ENCODE data around the gene OSMR.

Gene OSMR

GRCh38 chr5:38923661-38924451 lies 78.0 kb downstream of the OSMR start:
- Histone ChIP-seq H3K27ac (ENCODE audit: low read depth, low read length) (peak overlapping the region; percentile 80), H3K4me3 (ENCODE audit: low read depth, low read length) (no peak overlapping the region), H3K36me3 (ENCODE audit: insufficient read depth, low read length) (peaks cover 39% of the 10 kb centered on the region), H3K4me1 (ENCODE audit: control insufficient read depth, insufficient read depth, low read length, unreplicated experiment) (peaks cover 37% of the 10 kb centered on the region), H2AFZ (ENCODE audit: low read length, unreplicated experiment) (no peak overlapping the region), H3K27me3 (ENCODE audit: insufficient read depth, low read length) (no peaks in the 10 kb centered on the region), H3K79me2 (ENCODE audit: control insufficient read depth, insufficient read depth, low read length, unreplicated experiment) (no peaks in the 10 kb centered on the region)

- Histone ChIP-seq H3K79me2 (ENCODE audit: control insufficient read depth, insufficient read depth, low read length, unreplicated experiment) (no peaks in the 10 kb centered on the region), H3K4me3 (ENCODE audit: low read depth, low read length) (no peak overlapping the region), H3K27ac (ENCODE audit: low read depth, low read length) (peak overlapping the region; percentile 80), H3K27me3 (ENCODE audit: insufficient read depth, low read length) (no peaks in the 10 kb centered on the region), H3K4me1 (ENCODE audit: control insufficient read depth, insufficient read depth, low read length, unreplicated experiment) (peaks cover 37% of the 10 kb centered on the region), H3K36me3 (ENCODE audit: insufficient read depth, low read length) (peaks cover 43% of the 10 kb centered on the region), H2AFZ (ENCODE audit: low read length, unreplicated experiment) (no peak overlapping the region)
Observed at GRCh38 chr5:38925154-38925925, 79.5 kb downstream of the OSMR start.

- H3K27ac ChIP-seq (ENCODE audit: low read depth, low read length): peak overlapping the region; percentile 80
- peaks cover 46% of the 10 kb centered on the region for H3K36me3 ChIP-seq (ENCODE audit: insufficient read depth, low read length)
Observed at GRCh38 chr5:38926121-38926520, 80.3 kb downstream of the OSMR start.

GRCh38 chr5:38927470-38927869 lies 81.7 kb downstream of the OSMR start:
- peaks cover 51% of the 10 kb centered on the region for H3K36me3 ChIP-seq (ENCODE audit: insufficient read depth, low read length)
- no peaks in the 10 kb centered on the region for H3K79me2 ChIP-seq (ENCODE audit: control insufficient read depth, insufficient read depth, low read length, unreplicated experiment)
- H3K4me3 ChIP-seq (ENCODE audit: low read depth, low read length): no peak overlapping the region
- H3K27ac ChIP-seq (ENCODE audit: low read depth, low read length): no peak overlapping the region
- no peaks in the 10 kb centered on the region for H3K27me3 ChIP-seq (ENCODE audit: insufficient read depth, low read length)
- peaks cover 37% of the 10 kb centered on the region for H3K4me1 ChIP-seq (ENCODE audit: control insufficient read depth, insufficient read depth, low read length, unreplicated experiment)
- H2AFZ ChIP-seq (ENCODE audit: low read length, unreplicated experiment): no peak overlapping the region

More at GRCh38 chr5:38926121-38926520, 80.3 kb downstream of the OSMR start:
- H2AFZ ChIP-seq (ENCODE audit: low read length, unreplicated experiment): no peak overlapping the region
- H3K27me3 ChIP-seq (ENCODE audit: insufficient read depth, low read length): no peaks in the 10 kb centered on the region
- H3K4me3 ChIP-seq (ENCODE audit: low read depth, low read length): no peak overlapping the region
- peaks cover 37% of the 10 kb centered on the region for H3K4me1 ChIP-seq (ENCODE audit: control insufficient read depth, insufficient read depth, low read length, unreplicated experiment)
- no peaks in the 10 kb centered on the region for H3K79me2 ChIP-seq (ENCODE audit: control insufficient read depth, insufficient read depth, low read length, unreplicated experiment)

- Histone ChIP-seq H2AFZ (ENCODE audit: low read length, unreplicated experiment) (no peak overlapping the region), H3K79me2 (ENCODE audit: control insufficient read depth, insufficient read depth, low read length, unreplicated experiment) (no peaks in the 10 kb centered on the region), H3K27ac (ENCODE audit: low read depth, low read length) (no peak overlapping the region), H3K4me1 (ENCODE audit: control insufficient read depth, insufficient read depth, low read length, unreplicated experiment) (peaks cover 22% of the 10 kb centered on the region), H3K4me3 (ENCODE audit: low read depth, low read length) (no peak overlapping the region), H3K36me3 (ENCODE audit: insufficient read depth, low read length) (peaks cover 65% of the 10 kb centered on the region), H3K27me3 (ENCODE audit: insufficient read depth, low read length) (no peaks in the 10 kb centered on the region)
Observed at GRCh38 chr5:38929838-38930237, 84.0 kb downstream of the OSMR start.

- no peak overlapping the region for H3K4me3 ChIP-seq (ENCODE audit: low read depth, low read length)
- no peak overlapping the region for H3K27ac ChIP-seq (ENCODE audit: low read depth, low read length)
- peaks cover 3% of the 10 kb centered on the region for H3K4me1 ChIP-seq (ENCODE audit: control insufficient read depth, insufficient read depth, low read length, unreplicated experiment)
- H3K36me3 ChIP-seq (ENCODE audit: insufficient read depth, low read length): peaks cover 72% of the 10 kb centered on the region
- no peaks in the 10 kb centered on the region for H3K27me3 ChIP-seq (ENCODE audit: insufficient read depth, low read length)
- no peak overlapping the region for H2AFZ ChIP-seq (ENCODE audit: low read length, unreplicated experiment)
- H3K79me2 ChIP-seq (ENCODE audit: control insufficient read depth, insufficient read depth, low read length, unreplicated experiment): no peaks in the 10 kb centered on the region
Observed at GRCh38 chr5:38931731-38932130, 85.9 kb downstream of the OSMR start.

GRCh38 chr5:38932854-38933408 lies 87.1 kb downstream of the OSMR start:
- peaks cover 68% of the 10 kb centered on the region for H3K36me3 ChIP-seq (ENCODE audit: insufficient read depth, low read length)
- no peaks in the 10 kb centered on the region for H3K79me2 ChIP-seq (ENCODE audit: control insufficient read depth, insufficient read depth, low read length, unreplicated experiment)
- H2AFZ ChIP-seq (ENCODE audit: low read length, unreplicated experiment): no peak overlapping the region
- H3K27ac ChIP-seq (ENCODE audit: low read depth, low read length): no peak overlapping the region
- H3K4me1 ChIP-seq (ENCODE audit: control insufficient read depth, insufficient read depth, low read length, unreplicated experiment): no peaks in the 10 kb centered on the region
- H3K4me3 ChIP-seq (ENCODE audit: low read depth, low read length): no peak overlapping the region
- H3K27me3 ChIP-seq (ENCODE audit: insufficient read depth, low read length): no peaks in the 10 kb centered on the region

GRCh38 chr5:38935437-38935836 lies 89.6 kb downstream of the OSMR start:
- Histone ChIP-seq H3K79me2 (ENCODE audit: control insufficient read depth, insufficient read depth, low read length, unreplicated experiment) (no peaks in the 10 kb centered on the region), H3K4me1 (ENCODE audit: control insufficient read depth, insufficient read depth, low read length, unreplicated experiment) (peaks cover 6% of the 10 kb centered on the region), H3K4me3 (ENCODE audit: low read depth, low read length) (no peak overlapping the region), H3K27ac (ENCODE audit: low read depth, low read length) (no peak overlapping the region), H3K36me3 (ENCODE audit: insufficient read depth, low read length) (peaks cover 50% of the 10 kb centered on the region), H3K27me3 (ENCODE audit: insufficient read depth, low read length) (no peaks in the 10 kb centered on the region), H2AFZ (ENCODE audit: low read length, unreplicated experiment) (no peak overlapping the region)

- Histone ChIP-seq H2AFZ (ENCODE audit: low read length, unreplicated experiment) (no peak overlapping the region), H3K27me3 (ENCODE audit: insufficient read depth, low read length) (no peaks in the 10 kb centered on the region), H3K27ac (ENCODE audit: low read depth, low read length) (no peak overlapping the region), H3K79me2 (ENCODE audit: control insufficient read depth, insufficient read depth, low read length, unreplicated experiment) (no peaks in the 10 kb centered on the region), H3K4me1 (ENCODE audit: control insufficient read depth, insufficient read depth, low read length, unreplicated experiment) (peaks cover 6% of the 10 kb centered on the region), H3K36me3 (ENCODE audit: insufficient read depth, low read length) (peaks cover 45% of the 10 kb centered on the region), H3K4me3 (ENCODE audit: low read depth, low read length) (no peak overlapping the region)
Observed at GRCh38 chr5:38936269-38936668, 90.5 kb downstream of the OSMR start.

- Histone ChIP-seq H3K27ac (ENCODE audit: low read depth, low read length) (no peak overlapping the region; the same call in 1 of the 2 replicates), H3K4me1 (ENCODE audit: control insufficient read depth, insufficient read depth, low read length, unreplicated experiment) (peaks cover 6% of the 10 kb centered on the region), H3K79me2 (ENCODE audit: control insufficient read depth, insufficient read depth, low read length, unreplicated experiment) (no peaks in the 10 kb centered on the region), H2AFZ (ENCODE audit: low read length, unreplicated experiment) (no peak overlapping the region), H3K36me3 (ENCODE audit: insufficient read depth, low read length) (peaks cover 43% of the 10 kb centered on the region), H3K27me3 (ENCODE audit: insufficient read depth, low read length) (no peaks in the 10 kb centered on the region), H3K4me3 (ENCODE audit: low read depth, low read length) (no peak overlapping the region)
Observed at GRCh38 chr5:38938424-38938823, 92.6 kb downstream of the OSMR start.

Data from ACC112 (cell line).